ENCODE results near the gene AAMDC. TPM values are rescaled to one million over a fixed set of nuclear protein-coding genes. Genes with fewer than 3 reads are reported as not detected.

The AAMDC gene
- total RNA-seq, 1 experiment from 2014 or later: 11.7 TPM

DNA sequence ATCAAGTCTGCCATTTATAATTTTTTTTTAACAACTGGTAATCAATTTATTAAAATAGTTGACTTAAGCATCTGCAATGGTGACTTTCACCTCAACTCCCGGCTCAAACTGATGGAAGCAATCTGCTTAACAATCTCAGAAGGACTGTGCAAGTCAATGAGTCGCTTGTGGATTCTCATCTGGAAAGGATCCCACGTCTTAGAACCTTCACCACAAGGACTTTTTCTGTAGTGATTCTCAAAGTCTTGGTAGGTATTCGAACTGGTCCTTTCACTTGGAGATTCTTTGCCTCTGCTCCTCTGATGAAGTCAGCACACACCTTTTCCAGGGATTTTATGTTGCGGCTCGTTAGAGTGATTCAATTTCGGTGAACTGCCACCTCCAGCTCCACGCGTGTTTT is 7.7 kb upstream of the AAMDC start:
- H3K27ac Mint-ChIP-seq (ENCODE audit: unreplicated experiment): no peak overlapping the region
- no peaks in the 10 kb centered on the region for H3K27me3 Mint-ChIP-seq (ENCODE audit: unreplicated experiment)
- CTCF ChIA-PET: no interaction called here
- intact Hi-C loops (cut with micrococcal nuclease; ENCODE audit: unreplicated experiment): loop anchor here (10.0 kb wide), 1 partner anchor 98 kb away; no protein-coding TSS in a partner anchor
- BruUV-seq (replicated peaks): no TSS peak
- H3K9me3 Mint-ChIP-seq (ENCODE audit: low read depth, unreplicated experiment): peaks cover 3% of the 10 kb centered on the region
- TF ChIP-seq CTCF (IDR thresholded peaks at IDR 0.05; ENCODE audit: unreplicated experiment): no peak
- peaks cover 9% of the 10 kb centered on the region for H3K4me1 Mint-ChIP-seq (ENCODE audit: low read depth, unreplicated experiment)
- no peaks in the 10 kb centered on the region for H3K36me3 Mint-ChIP-seq (ENCODE audit: insufficient read depth, unreplicated experiment)
- DNase-seq: no peak
- H3K4me3 Mint-ChIP-seq (ENCODE audit: low read depth, unreplicated experiment): no peak overlapping the region

DNA sequence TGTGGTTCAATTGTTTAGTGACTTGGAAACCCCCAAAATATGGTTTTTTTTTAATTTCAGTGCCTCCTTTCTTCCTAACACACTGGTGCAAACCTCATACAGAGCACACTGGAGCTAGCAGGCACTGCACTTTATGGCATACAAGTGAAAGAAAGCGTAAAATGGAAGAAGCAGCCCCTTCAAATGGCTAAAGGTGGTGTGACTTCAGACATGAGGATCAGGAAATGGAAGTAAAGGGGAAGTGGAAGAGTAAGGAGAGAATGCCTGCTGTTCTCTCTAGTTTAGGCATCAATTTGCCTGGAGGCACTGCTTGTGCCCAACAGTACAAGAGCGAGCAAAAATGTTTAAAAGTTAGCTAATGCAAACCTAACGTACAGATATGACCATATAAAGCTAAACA is 6.1 kb upstream of the AAMDC start:
- Mint-ChIP-seq H3K27ac (ENCODE audit: unreplicated experiment) (no peak overlapping the region), H3K4me1 (ENCODE audit: low read depth, unreplicated experiment) (peaks cover 18% of the 10 kb centered on the region), H3K4me3 (ENCODE audit: low read depth, unreplicated experiment) (no peak overlapping the region), H3K36me3 (ENCODE audit: insufficient read depth, unreplicated experiment) (peaks cover 10% of the 10 kb centered on the region), H3K9me3 (ENCODE audit: low read depth, unreplicated experiment) (peaks cover 3% of the 10 kb centered on the region), H3K27me3 (ENCODE audit: unreplicated experiment) (no peaks in the 10 kb centered on the region)
- TF ChIP-seq CTCF (IDR thresholded peaks at IDR 0.05; ENCODE audit: unreplicated experiment): no peak
- intact Hi-C loops (cut with micrococcal nuclease; ENCODE audit: unreplicated experiment): loop anchor here (10.0 kb wide), 1 partner anchor 100 kb away; no protein-coding TSS in a partner anchor
- no TSS peak for BruUV-seq (replicated peaks)
- CTCF ChIA-PET: no interaction called here
- no peak for DNase-seq

DNA sequence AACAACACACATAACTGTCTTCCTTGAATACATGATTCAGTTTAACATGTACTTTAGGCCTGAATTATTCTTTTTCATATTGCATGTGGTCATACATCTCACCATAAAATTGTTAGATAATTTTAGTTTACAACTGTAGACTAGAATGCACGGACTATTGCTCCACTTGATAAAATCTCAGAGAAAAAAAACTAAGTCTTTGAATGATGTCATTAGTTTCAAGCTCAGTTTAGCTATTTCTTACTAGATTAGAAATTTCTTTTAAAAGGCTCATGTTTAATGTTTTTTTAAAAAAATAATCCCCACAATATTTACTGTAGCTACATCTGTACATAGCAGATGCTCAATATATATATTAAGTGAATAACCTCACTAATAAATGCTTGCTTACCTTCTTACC is 5.5 kb upstream of the AAMDC start:
- no TSS peak for BruUV-seq (replicated peaks)
- TF ChIP-seq CTCF (IDR thresholded peaks at IDR 0.05; ENCODE audit: unreplicated experiment): no peak
- Mint-ChIP-seq H3K9me3 (ENCODE audit: low read depth, unreplicated experiment) (peaks cover 3% of the 10 kb centered on the region), H3K27me3 (ENCODE audit: unreplicated experiment) (no peaks in the 10 kb centered on the region), H3K4me1 (ENCODE audit: low read depth, unreplicated experiment) (peaks cover 18% of the 10 kb centered on the region), H3K36me3 (ENCODE audit: insufficient read depth, unreplicated experiment) (peaks cover 16% of the 10 kb centered on the region), H3K4me3 (ENCODE audit: low read depth, unreplicated experiment) (no peak overlapping the region), H3K27ac (ENCODE audit: unreplicated experiment) (no peak overlapping the region)
- CTCF ChIA-PET: no interaction called here
- intact Hi-C loops (cut with micrococcal nuclease; ENCODE audit: unreplicated experiment): loop anchor here (10.0 kb wide), 1 partner anchor 101 kb away; no protein-coding TSS in a partner anchor
- no peak for DNase-seq

- H3K27me3 Mint-ChIP-seq (ENCODE audit: unreplicated experiment): no peaks in the 10 kb centered on the region
- intact Hi-C loops (cut with micrococcal nuclease; ENCODE audit: unreplicated experiment): loop anchor here (10.0 kb wide), 1 partner anchor 105 kb away; no protein-coding TSS in a partner anchor
- CTCF ChIA-PET: no interaction called here
- BruUV-seq (replicated peaks): no TSS peak
- peak; percentile 79 for DNase-seq
- H3K36me3 Mint-ChIP-seq (ENCODE audit: insufficient read depth, unreplicated experiment): peaks cover 29% of the 10 kb centered on the region
- H3K9me3 Mint-ChIP-seq (ENCODE audit: low read depth, unreplicated experiment): peaks cover 3% of the 10 kb centered on the region
- peaks cover 18% of the 10 kb centered on the region for H3K4me1 Mint-ChIP-seq (ENCODE audit: low read depth, unreplicated experiment)
- TF ChIP-seq CTCF (IDR thresholded peaks at IDR 0.05; ENCODE audit: unreplicated experiment): no peak
- peak overlapping the region; percentile 85 for H3K27ac Mint-ChIP-seq (ENCODE audit: unreplicated experiment)
- peak overlapping the region; percentile 90 for H3K4me3 Mint-ChIP-seq (ENCODE audit: low read depth, unreplicated experiment)
Measured at GRCh38 chr11:77819411-77819920, 1.5 kb upstream of the AAMDC start.
